Vagina (tissue), 2 donors: ENCODE measurements around the gene KLHL2.

ENCODE experiments used
- CTCF ChIP-seq, 3 experiments: fragments of 450-650 bp in 2 of 3; fragments of 200-600 bp in 1 of 3; sonication (generic) in 1 of 3; IDR thresholded peaks; one replicate each; pipeline ENCODE4 v1.5.1; 2017 to 2019; ENCODE audit warnings: antibody characterized with exemption in 3 of 3, mild to moderate bottlenecking in 2 of 3, moderate library complexity in 2 of 3
- POLR2A ChIP-seq, 2 donors: fragments of 450-650 bp; IDR thresholded peaks; one replicate each; pipeline ENCODE4 v1.6.1; 2017; ENCODE audit warnings: antibody characterized with exemption in 2 of 2, mild to moderate bottlenecking in 2 of 2, moderate library complexity in 2 of 2
- POLR2AphosphoS5 ChIP-seq, 2 donors: sonication (generic); formaldehyde crosslinking; IDR thresholded peaks; one replicate each; pipeline ENCODE4 v1.9.0; 2017; ENCODE audit warnings: antibody characterized with exemption in 2 of 2, mild to moderate bottlenecking in 2 of 2, low read depth in 1 of 2; ENCODE audit not compliant: insufficient read depth in 1 of 2

- TF ChIP-seq CTCF (IDR thresholded peaks at IDR 0.05) (no peak), POLR2A (IDR thresholded peaks at IDR 0.05) (no peak), POLR2AphosphoS5 (IDR thresholded peaks at IDR 0.05; ENCODE audit: insufficient read depth in 1 of 2, low read depth in 1 of 2) (no peak)
Measured at GRCh38 chr4:165331823-165332222, 124.5 kb downstream of the KLHL2 start.
